Sigmoid colon (tissue), 7 donors: ENCODE results near the gene MSH2. TPM values are rescaled to one million over a fixed set of nuclear protein-coding genes. Genes with fewer than 3 reads are reported as not detected.

Source experiments
- DNase-seq: peaks from one replicate; pipeline ENCODE4 v3.0.0-alpha.2; 2019
- H3K27ac ChIP-seq, 4 donors: fragments of 200-600 bp; sonication (generic); one replicate each; pipeline ENCODE4 v1.5.1; 2016 to 2019; ENCODE audit warnings: mild to moderate bottlenecking in 1 of 4
- H3K27me3 ChIP-seq, 3 donors: fragments of 200-600 bp; sonication (generic); one replicate each; pipeline ENCODE4 v1.5.1; 2019; ENCODE audit warnings: mild to moderate bottlenecking in 1 of 3
- H3K36me3 ChIP-seq, 4 donors: fragments of 200-600 bp; sonication (generic); one replicate each; pipeline ENCODE4 v1.5.1; 2016 to 2019
- H3K4me1 ChIP-seq, 4 donors: fragments of 200-600 bp; sonication (generic); one replicate each; pipeline ENCODE4 v1.5.1; 2017 to 2019
- H3K4me3 ChIP-seq, 4 donors: fragments of 200-600 bp; sonication (generic); one replicate each; pipeline ENCODE4 v1.5.1; 2017 to 2019; ENCODE audit warnings: mild to moderate bottlenecking in 2 of 4, moderate library complexity in 1 of 4
- H3K9me3 ChIP-seq, 4 donors: fragments of 200-600 bp in 3 of 4; sonication (generic) in 3 of 4; one replicate each; pipeline versions ENCODE4 v1.5.1 to v1.6.1; 2013 to 2019
- CTCF ChIP-seq, 4 experiments: fragments of 450-650 bp in 3 of 4; fragments of 200-600 bp in 1 of 4; IDR thresholded peaks; one replicate each; pipeline ENCODE4 v1.5.1; 2016 to 2019; ENCODE audit warnings: antibody characterized with exemption in 4 of 4, mild to moderate bottlenecking in 3 of 4, moderate library complexity in 2 of 4
- EP300 ChIP-seq, 4 donors: sonication (generic); formaldehyde crosslinking; IDR thresholded peaks; one replicate each; pipeline ENCODE4 v1.6.1; 2017; ENCODE audit warnings: antibody characterized with exemption in 4 of 4
- POLR2A ChIP-seq, 2 donors: fragments of 450-650 bp; IDR thresholded peaks; one replicate each; pipeline ENCODE4 v1.6.1; 2016; ENCODE audit warnings: antibody characterized with exemption in 2 of 2, mild to moderate bottlenecking in 2 of 2, moderate library complexity in 2 of 2
- POLR2AphosphoS5 ChIP-seq, 4 donors: sonication (generic); formaldehyde crosslinking; IDR thresholded peaks; one replicate each; pipeline ENCODE4 v1.6.1; 2017; ENCODE audit warnings: antibody characterized with exemption in 4 of 4
- WGBS, 2 donors: extraction: QIAGEN DNeasy Blood & Tissue Kit; methylation state at CpG; one replicate each; pipeline ENCODE4 v1.1.7; 2013; 5-methylcytosine and 5-hydroxymethylcytosine counted together
- intact Hi-C: fragments of 100-400 bp; cut with DNase I; formaldehyde crosslinking; loops from one replicate; pipeline ENCODE4 v1.15.1; 2023
- polyA plus RNA-seq, 3 donors: library from polyadenylated mRNA; stranded (reverse); fragments of 200-250 nt; gene quantifications; one replicate each; pipeline ENCODE4 v1.2.3, GENCODE V29; 2013
- total RNA-seq, 4 donors: library from RNA; depleted of rRNA; stranded (reverse); fragments of >200 nt; gene quantifications; one replicate each; pipeline ENCODE4 v1.1.0, GENCODE V29; 2016
- donor health status: healthy with polysubstance abuse.
- donor health status: Bipolar disorder and iron deficiency.
- donor health status: healthy.

MSH2 gene
- total and polyA plus RNA-seq, 7 donors, result 7.2 to 13.9 (median 9.4) TPM

GRCh38 chr2:47525167-47525566 is 122.2 kb downstream of the MSH2 start:
- Histone ChIP-seq H3K9me3 (no peaks in the 10 kb centered on the region), H3K27ac (no peak overlapping the region), H3K4me3 (no peak overlapping the region), H3K4me1 (peaks cover 0 to 15% (median 13%) of the 10 kb centered on the region in 4 donors), H3K27me3 (peaks cover 0 to 16% (median 5%) of the 10 kb centered on the region in 3 donors), H3K36me3 (no peaks in the 10 kb centered on the region)
- WGBS, 2 donors, result 94 to 99% methylated on average over 4 of the region's 4 CpGs
- TF ChIP-seq POLR2AphosphoS5 (IDR thresholded peaks at IDR 0.05), result no peak
- TF ChIP-seq CTCF (IDR thresholded peaks at IDR 0.05), result no peak
- no peak for TF ChIP-seq POLR2A (IDR thresholded peaks at IDR 0.05)
- TF ChIP-seq EP300 (IDR thresholded peaks at IDR 0.05), result no peak
- intact Hi-C loops, result no loop called here
- DNase-seq, result no peak

GRCh38 chr2:47528455-47528854 is 125.5 kb downstream of the MSH2 start:
- Histone ChIP-seq H3K4me1 (peaks cover 0 to 3% (median 0%) of the 10 kb centered on the region in 4 donors), H3K4me3 (no peak overlapping the region), H3K36me3 (no peaks in the 10 kb centered on the region), H3K27me3 (no peaks in the 10 kb centered on the region), H3K9me3 (no peaks in the 10 kb centered on the region), H3K27ac (no peak overlapping the region)
- TF ChIP-seq POLR2A (IDR thresholded peaks at IDR 0.05) (no peak), POLR2AphosphoS5 (IDR thresholded peaks at IDR 0.05) (no peak), EP300 (IDR thresholded peaks at IDR 0.05) (no peak)
- DNase-seq, result no peak
- WGBS, 2 donors, result 93 to 94% methylated on average over 6 of the region's 6 CpGs
- intact Hi-C loops, result no loop called here

- WGBS, 2 donors, result 77 to 80% methylated on average over 6 of the region's 6 CpGs
- TF ChIP-seq POLR2AphosphoS5 (IDR thresholded peaks at IDR 0.05), result no peak
- no peak for TF ChIP-seq CTCF (IDR thresholded peaks at IDR 0.05)
- TF ChIP-seq POLR2A (IDR thresholded peaks at IDR 0.05), result no peak
- TF ChIP-seq EP300 (IDR thresholded peaks at IDR 0.05), result no peak
- no peak for DNase-seq
- Histone ChIP-seq H3K36me3 (no peaks in the 10 kb centered on the region), H3K27me3 (no peaks in the 10 kb centered on the region), H3K9me3 (no peaks in the 10 kb centered on the region), H3K4me3 (no peak overlapping the region), H3K27ac (no peak overlapping the region), H3K4me1 (peaks cover 0 to 7% (median 3%) of the 10 kb centered on the region in 4 donors)
- intact Hi-C loops, result no loop called here
Measured at GRCh38 chr2:47528874-47529273, 125.9 kb downstream of the MSH2 start.

GRCh38 chr2:47530105-47530760 is 127.3 kb downstream of the MSH2 start:
- H3K27me3 ChIP-seq, result no peaks in the 10 kb centered on the region
- H3K36me3 ChIP-seq, result no peaks in the 10 kb centered on the region
- intact Hi-C loops, result loop anchor here (5.0 kb wide), 1 partner anchor 803 kb away; no protein-coding TSS in a partner anchor
- no peak for DNase-seq
- 80 to 84% methylated on average over 16 of the region's 16 CpGs for whole genome bisulfite sequencing, 2 donors
- peaks cover 0 to 11% (median 7%) of the 10 kb centered on the region in 4 donors for H3K4me1 ChIP-seq
- no peak for TF ChIP-seq CTCF (IDR thresholded peaks at IDR 0.05)
- TF ChIP-seq POLR2A (IDR thresholded peaks at IDR 0.05), result no peak
- no peak for TF ChIP-seq POLR2AphosphoS5 (IDR thresholded peaks at IDR 0.05)
- no peak for TF ChIP-seq EP300 (IDR thresholded peaks at IDR 0.05)
- no peak overlapping the region for H3K27ac ChIP-seq
- no peaks in the 10 kb centered on the region for H3K9me3 ChIP-seq
- no peak overlapping the region for H3K4me3 ChIP-seq

GRCh38 chr2:47531378-47532042 is 128.6 kb downstream of the MSH2 start:
- Histone ChIP-seq H3K27me3 (no peaks in the 10 kb centered on the region), H3K9me3 (no peaks in the 10 kb centered on the region), H3K4me1 (peaks cover 0 to 11% (median 7%) of the 10 kb centered on the region in 4 donors), H3K36me3 (no peaks in the 10 kb centered on the region), H3K4me3 (no peak overlapping the region), H3K27ac (no peak overlapping the region)
- intact Hi-C loops, result loop anchor here (5.0 kb wide), 1 partner anchor 804 kb away; no protein-coding TSS in a partner anchor
- no peak for DNase-seq
- TF ChIP-seq CTCF (IDR thresholded peaks at IDR 0.05) (no peak), POLR2AphosphoS5 (IDR thresholded peaks at IDR 0.05) (no peak), POLR2A (IDR thresholded peaks at IDR 0.05) (no peak), EP300 (IDR thresholded peaks at IDR 0.05) (no peak)
- 94 to 96% methylated on average over 5 of the region's 5 CpGs for WGBS, 2 donors
